GM12873 (cell line): ENCODE results near the gene DKK3.

Experiments
- TF ChIP-seq, protein P1 (sequence below): IDR thresholded peaks from 2 replicates; pipeline ENCODE4 v1.5.1; 2012; ENCODE audit warnings: low read depth, mild to moderate bottlenecking, moderate library complexity, low read length, control low read depth; ENCODE audit not compliant: insufficient read depth; ENCODE audit errors: missing control alignments

DKK3 gene

DNA sequence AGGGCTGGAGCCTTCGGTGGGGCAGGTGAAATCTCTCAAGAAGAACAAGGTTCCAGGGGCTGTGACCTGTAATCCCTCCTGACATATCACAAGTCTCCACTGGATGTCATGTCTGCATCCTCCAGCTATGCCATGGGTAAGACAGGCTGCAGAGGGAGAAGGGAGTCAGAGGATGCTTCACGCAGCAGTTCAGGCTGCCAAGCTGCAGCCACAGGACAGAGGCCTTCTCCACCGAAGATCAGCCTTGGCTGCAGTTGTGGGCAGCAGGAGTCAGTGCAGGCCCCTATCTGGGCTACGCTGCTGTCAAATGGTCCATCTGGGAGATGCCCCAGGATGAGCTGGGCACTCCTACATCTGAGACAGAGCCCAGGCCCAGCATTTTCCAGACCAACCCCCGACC lies 25.0 kb downstream of the DKK3 start:
- TF ChIP-seq, protein P1, sequence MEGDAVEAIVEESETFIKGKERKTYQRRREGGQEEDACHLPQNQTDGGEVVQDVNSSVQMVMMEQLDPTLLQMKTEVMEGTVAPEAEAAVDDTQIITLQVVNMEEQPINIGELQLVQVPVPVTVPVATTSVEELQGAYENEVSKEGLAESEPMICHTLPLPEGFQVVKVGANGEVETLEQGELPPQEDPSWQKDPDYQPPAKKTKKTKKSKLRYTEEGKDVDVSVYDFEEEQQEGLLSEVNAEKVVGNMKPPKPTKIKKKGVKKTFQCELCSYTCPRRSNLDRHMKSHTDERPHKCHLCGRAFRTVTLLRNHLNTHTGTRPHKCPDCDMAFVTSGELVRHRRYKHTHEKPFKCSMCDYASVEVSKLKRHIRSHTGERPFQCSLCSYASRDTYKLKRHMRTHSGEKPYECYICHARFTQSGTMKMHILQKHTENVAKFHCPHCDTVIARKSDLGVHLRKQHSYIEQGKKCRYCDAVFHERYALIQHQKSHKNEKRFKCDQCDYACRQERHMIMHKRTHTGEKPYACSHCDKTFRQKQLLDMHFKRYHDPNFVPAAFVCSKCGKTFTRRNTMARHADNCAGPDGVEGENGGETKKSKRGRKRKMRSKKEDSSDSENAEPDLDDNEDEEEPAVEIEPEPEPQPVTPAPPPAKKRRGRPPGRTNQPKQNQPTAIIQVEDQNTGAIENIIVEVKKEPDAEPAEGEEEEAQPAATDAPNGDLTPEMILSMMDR = no peak

DNA sequence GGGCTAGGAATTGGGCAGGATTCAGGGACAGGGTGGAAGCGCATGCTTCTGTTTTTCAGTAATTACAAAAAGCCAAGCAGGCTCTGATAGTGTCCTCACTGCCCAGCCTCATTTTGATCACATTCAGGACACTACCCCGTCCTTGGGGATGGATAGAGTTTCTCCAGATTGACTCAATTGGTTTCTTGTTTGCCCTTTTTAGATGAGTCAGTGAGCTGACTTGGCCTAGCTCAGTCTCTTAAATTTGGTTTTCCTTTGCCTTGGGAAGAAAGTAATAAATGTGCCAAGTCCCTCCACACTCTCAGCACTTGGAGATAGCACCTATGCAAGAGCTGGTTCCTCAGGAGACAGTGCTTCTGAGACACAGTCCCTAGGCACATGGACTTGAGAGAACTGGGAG lies 25.5 kb downstream of the DKK3 start:
- TF ChIP-seq, protein P1 = no peak

DNA sequence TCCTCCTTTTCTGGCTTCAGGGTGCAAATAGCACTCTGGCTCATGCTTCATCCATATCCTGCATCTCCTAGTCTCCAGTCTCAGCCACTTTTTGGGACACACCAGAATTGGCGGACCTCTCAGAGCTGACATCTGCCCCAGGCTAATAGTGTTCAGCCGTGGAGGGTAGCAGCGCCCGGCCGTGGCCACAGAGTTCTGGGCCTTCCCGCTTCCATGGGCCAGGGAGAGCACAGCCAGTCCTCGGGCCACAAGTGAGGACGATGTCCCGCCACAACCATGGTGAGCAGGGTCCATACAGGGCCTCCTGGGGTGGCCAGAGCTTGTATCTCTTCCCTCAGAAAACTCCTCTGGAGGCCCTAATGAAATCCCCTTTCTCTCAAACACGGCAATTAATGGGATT lies 26.0 kb downstream of the DKK3 start:
- TF ChIP-seq, protein P1 = no peak

DNA sequence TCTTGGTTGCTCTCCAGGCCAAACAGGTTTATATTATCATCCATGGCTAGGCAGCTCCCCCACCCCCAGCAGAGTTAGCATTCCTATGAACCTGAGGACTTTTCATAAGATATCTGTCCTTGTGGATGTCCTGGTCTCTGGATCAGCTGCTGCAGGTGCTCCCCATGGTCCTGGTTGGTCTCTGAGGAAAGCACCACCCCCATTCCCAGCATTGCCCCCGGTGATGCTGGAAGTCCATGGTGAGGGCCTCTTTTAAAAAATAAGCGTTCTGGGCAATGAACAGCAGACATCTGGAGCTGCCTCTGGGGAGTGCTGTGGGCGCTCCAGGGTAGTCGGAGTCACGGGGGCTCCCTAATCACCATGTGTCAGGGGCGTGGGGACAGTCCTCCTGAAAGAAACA lies 26.6 kb downstream of the DKK3 start:
- TF ChIP-seq, protein P1 = no peak

DNA sequence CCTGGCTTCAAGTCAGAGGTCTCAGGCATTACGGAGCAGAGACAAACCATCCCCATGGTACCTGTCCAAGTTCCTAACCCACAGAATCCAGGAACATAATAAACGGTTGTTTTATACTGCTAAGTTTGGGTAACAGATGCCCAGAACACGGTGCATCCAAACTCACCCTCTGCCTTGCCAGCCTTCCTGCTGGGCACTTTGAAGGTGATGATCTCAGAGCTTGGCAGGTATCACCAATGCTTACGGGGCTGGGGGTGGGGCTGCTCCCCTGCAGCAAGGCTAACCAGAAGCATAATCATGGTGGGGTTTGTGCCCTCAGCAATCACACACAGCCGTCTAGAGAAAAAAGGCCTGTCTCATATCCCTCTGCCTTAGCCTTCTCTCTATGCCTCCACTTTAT lies 27.1 kb downstream of the DKK3 start:
- TF ChIP-seq, protein P1 = no peak

DNA sequence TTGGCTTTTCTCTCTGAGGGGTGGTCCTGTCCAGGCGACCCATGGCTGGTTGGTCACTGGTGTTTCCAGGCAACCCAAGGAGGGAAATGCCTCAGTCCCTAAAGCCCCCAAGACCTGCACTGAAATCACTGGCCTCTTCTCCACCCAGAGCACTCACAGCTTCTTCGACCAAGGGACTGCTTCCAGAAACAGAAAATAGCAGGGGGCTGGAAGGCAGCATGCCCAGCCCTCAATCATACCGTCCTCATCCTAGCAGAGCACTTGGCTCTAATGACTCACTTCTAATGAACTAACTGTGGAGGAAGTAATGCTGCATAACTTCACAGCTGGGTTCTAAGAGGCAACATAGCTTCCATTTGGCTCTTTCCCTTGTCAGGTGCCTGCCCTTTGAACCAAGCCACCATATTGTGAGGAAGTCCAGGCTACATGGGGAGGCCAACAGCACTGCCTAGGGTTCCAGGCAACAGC lies 27.6 kb downstream of the DKK3 start:
- TF ChIP-seq, protein P1 = no peak

GRCh38 chr11:11980200-11980599 lies 28.2 kb downstream of the DKK3 start:
- TF ChIP-seq, protein P1 = no peak
